ENCODE measurements around the gene CLBA1. TPM values are rescaled to one million over a fixed set of nuclear protein-coding genes. Genes with fewer than 3 reads are reported as not detected.

Gene CLBA1
- total RNA-seq, 1 donor from 2014 or later = 6.0 TPM

DNA sequence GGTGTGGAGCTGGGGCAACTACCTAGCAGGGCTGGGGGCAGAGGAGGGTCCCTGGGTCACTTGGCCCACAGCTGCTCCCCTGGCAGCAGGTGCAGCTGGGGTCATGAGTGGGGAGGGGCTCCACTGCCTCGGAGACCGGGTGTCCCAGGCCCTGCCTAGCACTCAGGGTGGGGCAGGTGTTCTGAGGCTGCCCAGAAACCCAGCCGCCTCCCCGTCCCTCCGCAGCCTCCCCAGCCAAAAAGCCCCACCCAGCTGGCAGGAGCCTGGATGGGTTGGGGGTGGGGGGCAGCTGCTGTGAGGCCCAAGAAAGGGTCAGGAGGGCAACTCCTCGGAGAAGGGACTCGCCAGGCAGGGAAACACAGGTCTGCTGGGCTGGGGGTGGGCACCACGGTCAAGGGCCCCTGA, 18.6 kb upstream of the CLBA1 start:
- Mint-ChIP-seq H3K4me1 (ENCODE audit: low read depth) (peaks cover 68% of the 10 kb centered on the region), H3K36me3 (ENCODE audit: low read depth) (no peaks in the 10 kb centered on the region), H3K9me3 (ENCODE audit: low read depth) (no peaks in the 10 kb centered on the region), H3K4me3 (ENCODE audit: unreplicated experiment) (peak overlapping the region; percentile 84), H3K27ac (ENCODE audit: unreplicated experiment) (peak overlapping the region; percentile 51), H3K27me3 (ENCODE audit: low read depth) (no peaks in the 10 kb centered on the region)
- DNase-seq (ENCODE audit: low spot score) = no peak
- TF ChIP-seq, protein P1, sequence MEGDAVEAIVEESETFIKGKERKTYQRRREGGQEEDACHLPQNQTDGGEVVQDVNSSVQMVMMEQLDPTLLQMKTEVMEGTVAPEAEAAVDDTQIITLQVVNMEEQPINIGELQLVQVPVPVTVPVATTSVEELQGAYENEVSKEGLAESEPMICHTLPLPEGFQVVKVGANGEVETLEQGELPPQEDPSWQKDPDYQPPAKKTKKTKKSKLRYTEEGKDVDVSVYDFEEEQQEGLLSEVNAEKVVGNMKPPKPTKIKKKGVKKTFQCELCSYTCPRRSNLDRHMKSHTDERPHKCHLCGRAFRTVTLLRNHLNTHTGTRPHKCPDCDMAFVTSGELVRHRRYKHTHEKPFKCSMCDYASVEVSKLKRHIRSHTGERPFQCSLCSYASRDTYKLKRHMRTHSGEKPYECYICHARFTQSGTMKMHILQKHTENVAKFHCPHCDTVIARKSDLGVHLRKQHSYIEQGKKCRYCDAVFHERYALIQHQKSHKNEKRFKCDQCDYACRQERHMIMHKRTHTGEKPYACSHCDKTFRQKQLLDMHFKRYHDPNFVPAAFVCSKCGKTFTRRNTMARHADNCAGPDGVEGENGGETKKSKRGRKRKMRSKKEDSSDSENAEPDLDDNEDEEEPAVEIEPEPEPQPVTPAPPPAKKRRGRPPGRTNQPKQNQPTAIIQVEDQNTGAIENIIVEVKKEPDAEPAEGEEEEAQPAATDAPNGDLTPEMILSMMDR (IDR thresholded peaks at IDR 0.05) = no peak

DNA sequence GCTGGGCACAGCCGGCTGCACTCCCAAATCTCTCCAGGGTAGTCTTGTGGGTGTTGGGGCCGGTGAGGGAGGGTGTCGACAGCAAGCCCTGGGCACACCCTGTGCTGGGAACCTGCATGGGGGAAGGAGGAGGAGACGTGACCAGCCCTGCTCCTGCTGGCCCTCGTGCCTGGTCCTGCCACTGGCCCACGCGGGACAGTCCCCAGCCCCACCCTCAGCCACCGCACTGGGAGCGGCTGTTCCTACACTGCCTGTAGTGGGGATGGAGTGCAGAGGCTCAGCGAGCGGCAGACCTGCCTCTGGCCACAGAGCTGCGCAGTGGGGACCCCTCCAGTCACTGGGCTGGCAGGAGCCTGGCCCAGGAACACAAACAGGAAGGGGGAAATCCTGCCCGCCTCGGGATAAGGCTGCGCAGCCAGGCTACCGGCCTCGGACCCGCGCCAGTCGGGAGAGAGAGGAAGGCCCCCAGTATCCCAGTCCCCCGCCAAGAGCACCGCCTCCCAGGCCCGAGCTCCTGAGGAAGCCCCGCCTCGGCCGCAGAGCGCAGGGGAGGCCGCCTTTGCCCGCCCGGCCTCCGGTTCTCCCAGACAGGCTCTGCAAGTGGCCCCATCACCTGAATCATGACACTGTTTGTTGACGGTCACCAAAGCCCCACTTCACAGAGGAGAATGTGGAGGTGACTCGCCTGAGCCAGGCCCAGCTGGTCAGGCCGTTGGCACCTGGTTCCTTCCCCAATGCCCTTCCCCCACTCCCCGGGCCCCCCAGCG, 18.0 kb upstream of the CLBA1 start:
- Mint-ChIP-seq H3K27me3 (ENCODE audit: low read depth) (no peaks in the 10 kb centered on the region), H3K9me3 (ENCODE audit: low read depth) (no peaks in the 10 kb centered on the region), H3K27ac (ENCODE audit: unreplicated experiment) (peak overlapping the region; percentile 95), H3K4me1 (ENCODE audit: low read depth) (peaks cover 72% of the 10 kb centered on the region), H3K36me3 (ENCODE audit: low read depth) (no peaks in the 10 kb centered on the region), H3K4me3 (ENCODE audit: unreplicated experiment) (peak overlapping the region; percentile 84)
- no peak for DNase-seq (ENCODE audit: low spot score)
- TF ChIP-seq, protein P1 (IDR thresholded peaks at IDR 0.05) = peak; percentile 37

DNA sequence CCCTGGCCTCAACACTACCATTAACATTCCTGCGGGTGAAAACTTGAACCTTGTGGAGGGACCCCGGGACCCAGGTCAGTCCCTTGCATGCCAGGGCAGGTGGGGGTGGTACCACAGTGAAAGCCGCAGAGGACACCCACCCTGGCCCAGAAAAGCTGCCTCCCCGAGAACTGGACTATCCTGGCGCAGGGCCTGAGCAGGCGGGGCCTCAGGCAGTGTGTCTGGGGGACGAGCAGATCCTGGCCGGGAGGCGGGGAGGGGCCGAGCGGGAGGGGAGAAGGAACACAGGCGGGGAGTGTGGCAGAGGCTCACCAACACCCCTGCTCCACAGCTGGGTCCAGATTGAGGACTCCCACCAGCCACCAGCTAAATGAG, 17.4 kb upstream of the CLBA1 start:
- no peaks in the 10 kb centered on the region for H3K36me3 Mint-ChIP-seq (ENCODE audit: low read depth)
- peak overlapping the region; percentile 84 for H3K4me3 Mint-ChIP-seq (ENCODE audit: unreplicated experiment)
- no peak for DNase-seq (ENCODE audit: low spot score)
- H3K4me1 Mint-ChIP-seq (ENCODE audit: low read depth) = peaks cover 72% of the 10 kb centered on the region
- no peaks in the 10 kb centered on the region for H3K9me3 Mint-ChIP-seq (ENCODE audit: low read depth)
- peak overlapping the region; percentile 95 for H3K27ac Mint-ChIP-seq (ENCODE audit: unreplicated experiment)
- TF ChIP-seq, protein P1 (IDR thresholded peaks at IDR 0.05) = no peak
- H3K27me3 Mint-ChIP-seq (ENCODE audit: low read depth) = no peaks in the 10 kb centered on the region

DNA sequence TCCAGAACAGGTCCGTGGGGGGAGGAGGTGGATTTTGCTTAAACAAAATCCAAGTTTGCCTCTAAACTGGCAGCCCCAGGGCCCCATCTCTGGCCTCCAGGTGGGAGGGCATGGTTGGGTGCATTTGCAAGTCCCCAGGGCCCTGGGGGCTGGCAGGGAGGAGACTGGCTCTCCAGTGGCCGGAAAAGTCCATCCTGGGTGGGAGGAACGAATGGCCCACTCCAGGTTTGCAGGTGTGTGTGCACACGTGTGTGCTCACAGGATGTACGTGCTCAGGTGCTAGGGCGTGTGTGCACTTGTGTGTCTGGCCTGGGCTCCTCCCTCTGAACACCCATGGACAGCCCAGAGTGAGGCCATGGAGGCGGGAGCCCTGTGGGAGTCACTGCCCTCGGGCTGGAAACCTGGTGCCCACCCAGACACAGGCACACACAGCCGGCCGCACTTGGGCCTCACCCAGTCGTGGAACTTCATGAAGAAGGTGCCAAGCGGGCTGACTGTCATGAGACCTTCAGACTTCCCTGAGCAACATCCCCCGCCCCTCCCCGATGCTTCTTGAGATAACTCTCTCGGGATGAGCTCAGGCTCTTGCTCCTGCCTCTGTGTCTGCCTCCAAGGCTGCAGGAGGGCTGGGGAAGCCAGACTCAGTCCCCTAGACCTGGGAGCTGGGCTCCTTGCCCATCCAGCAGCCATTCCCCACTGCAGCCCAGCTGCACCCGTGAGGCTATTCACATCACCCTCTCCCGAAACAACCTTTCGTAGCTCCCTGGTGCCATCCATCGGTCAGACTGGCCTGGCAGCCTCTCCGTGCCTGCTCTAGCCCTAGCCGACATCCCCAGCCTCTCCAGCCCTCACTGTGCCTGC, 16.8 kb upstream of the CLBA1 start:
- H3K4me3 Mint-ChIP-seq (ENCODE audit: unreplicated experiment) = peak overlapping the region; percentile 84
- H3K27ac Mint-ChIP-seq (ENCODE audit: unreplicated experiment) = peak overlapping the region; percentile 95

DNA sequence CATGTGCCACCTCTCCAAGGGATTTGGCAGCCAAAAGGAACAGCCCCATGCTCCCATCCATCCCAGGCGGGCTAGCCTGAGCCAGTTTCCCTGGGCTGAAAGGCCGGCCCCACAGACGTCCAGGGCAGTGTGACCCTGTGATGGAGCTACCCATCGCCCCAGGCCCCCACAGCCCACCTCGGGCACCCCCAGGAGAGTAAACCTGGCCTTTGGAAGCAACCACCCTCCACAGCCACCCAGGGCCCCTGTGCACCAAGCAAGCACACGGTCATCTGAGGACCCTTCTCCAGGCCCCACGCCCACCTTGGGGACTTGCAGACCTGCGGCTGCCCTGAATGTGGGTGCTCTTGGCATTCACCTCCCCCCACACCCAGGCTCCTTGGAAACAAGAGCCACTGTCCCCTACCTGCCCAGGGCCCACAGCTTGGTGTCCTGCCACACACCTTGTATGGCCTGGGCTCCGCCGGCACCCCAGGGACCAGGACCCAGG, 15.8 kb upstream of the CLBA1 start:
- H3K4me3 Mint-ChIP-seq (ENCODE audit: unreplicated experiment) = peak overlapping the region; percentile 84
- DNase-seq (ENCODE audit: low spot score) = no peak
- H3K4me1 Mint-ChIP-seq (ENCODE audit: low read depth) = peaks cover 82% of the 10 kb centered on the region
- no peaks in the 10 kb centered on the region for H3K27me3 Mint-ChIP-seq (ENCODE audit: low read depth)
- H3K36me3 Mint-ChIP-seq (ENCODE audit: low read depth) = no peaks in the 10 kb centered on the region
- peak overlapping the region; percentile 95 for H3K27ac Mint-ChIP-seq (ENCODE audit: unreplicated experiment)
- TF ChIP-seq, protein P1 (IDR thresholded peaks at IDR 0.05) = no peak
- no peaks in the 10 kb centered on the region for H3K9me3 Mint-ChIP-seq (ENCODE audit: low read depth)

More for the DNA sequence above, 16.8 kb upstream of the CLBA1 start:
- Mint-ChIP-seq H3K36me3 (ENCODE audit: low read depth) (no peaks in the 10 kb centered on the region), H3K27me3 (ENCODE audit: low read depth) (no peaks in the 10 kb centered on the region), H3K4me1 (ENCODE audit: low read depth) (peaks cover 76% of the 10 kb centered on the region), H3K9me3 (ENCODE audit: low read depth) (no peaks in the 10 kb centered on the region)
- no peak for DNase-seq (ENCODE audit: low spot score)
- TF ChIP-seq, protein P1 (IDR thresholded peaks at IDR 0.05) = peak; percentile 72
